GM06990 (cell line): Measurements from ENCODE around the gene IRX6.

Source experiments
- DNase-seq: peaks from one replicate; pipeline ENCODE4 v3.0.0-alpha.2; 2011; ENCODE audit not compliant: insufficient read length; ENCODE audit errors: extremely low read depth
- H3K27me3 ChIP-seq: replicated peaks from 2 replicates; pipeline ENCODE4 v1.6.0; 2011; ENCODE audit warnings: low read length; ENCODE audit not compliant: control insufficient read depth, insufficient read depth
- H3K36me3 ChIP-seq: 2 replicates; pipeline ENCODE4 v1.5.1; 2011; ENCODE audit warnings: low read length; ENCODE audit not compliant: control insufficient read depth, insufficient read depth
- H3K4me3 ChIP-seq: replicated peaks from 2 replicates; pipeline ENCODE4 v1.5.1; 2011; ENCODE audit warnings: low read depth, mild to moderate bottlenecking, control low read depth, low read length
- TF ChIP-seq, protein P1 (sequence below): IDR thresholded peaks from 2 replicates; pipeline ENCODE4 v1.5.1; 2011; ENCODE audit warnings: low read length, control low read depth, mild to moderate bottlenecking, inconsistent platforms; ENCODE audit not compliant: insufficient read depth, poor library complexity, severe bottlenecking

Gene IRX6

DNA sequence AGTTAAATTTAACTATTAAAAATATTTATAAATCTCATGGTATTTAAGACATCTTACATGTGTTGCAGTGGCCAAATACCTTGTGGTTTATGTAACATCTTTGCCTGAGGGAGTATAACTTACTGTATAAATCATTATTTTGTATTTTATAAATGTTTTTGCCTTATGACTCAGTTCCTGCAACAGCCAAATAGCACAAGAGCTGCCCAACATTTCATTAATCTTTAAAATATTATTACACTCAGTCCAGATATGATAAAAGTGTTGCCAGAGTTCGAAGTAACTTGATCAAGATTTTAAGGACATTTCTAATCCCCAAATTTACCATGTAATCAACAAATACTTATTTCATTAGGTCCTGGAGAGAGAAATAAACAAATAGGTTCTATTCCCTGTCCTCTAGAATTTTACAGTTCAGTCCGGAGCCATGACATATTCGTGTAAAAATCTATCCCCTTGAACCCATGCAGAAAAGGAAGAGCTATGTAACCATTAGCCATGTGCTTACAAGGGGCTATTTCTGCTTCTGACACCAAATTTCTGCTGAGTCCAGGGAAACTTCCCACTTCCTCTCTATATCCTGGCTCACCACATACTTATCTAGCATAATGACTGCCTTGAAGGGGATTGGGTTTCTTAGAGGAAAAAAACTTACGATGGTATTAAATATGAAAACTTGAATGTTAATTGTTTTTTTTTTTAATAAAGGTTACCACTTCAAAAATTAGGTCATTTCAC is 44.0 kb downstream of the IRX6 start:
- TF ChIP-seq, protein P1, sequence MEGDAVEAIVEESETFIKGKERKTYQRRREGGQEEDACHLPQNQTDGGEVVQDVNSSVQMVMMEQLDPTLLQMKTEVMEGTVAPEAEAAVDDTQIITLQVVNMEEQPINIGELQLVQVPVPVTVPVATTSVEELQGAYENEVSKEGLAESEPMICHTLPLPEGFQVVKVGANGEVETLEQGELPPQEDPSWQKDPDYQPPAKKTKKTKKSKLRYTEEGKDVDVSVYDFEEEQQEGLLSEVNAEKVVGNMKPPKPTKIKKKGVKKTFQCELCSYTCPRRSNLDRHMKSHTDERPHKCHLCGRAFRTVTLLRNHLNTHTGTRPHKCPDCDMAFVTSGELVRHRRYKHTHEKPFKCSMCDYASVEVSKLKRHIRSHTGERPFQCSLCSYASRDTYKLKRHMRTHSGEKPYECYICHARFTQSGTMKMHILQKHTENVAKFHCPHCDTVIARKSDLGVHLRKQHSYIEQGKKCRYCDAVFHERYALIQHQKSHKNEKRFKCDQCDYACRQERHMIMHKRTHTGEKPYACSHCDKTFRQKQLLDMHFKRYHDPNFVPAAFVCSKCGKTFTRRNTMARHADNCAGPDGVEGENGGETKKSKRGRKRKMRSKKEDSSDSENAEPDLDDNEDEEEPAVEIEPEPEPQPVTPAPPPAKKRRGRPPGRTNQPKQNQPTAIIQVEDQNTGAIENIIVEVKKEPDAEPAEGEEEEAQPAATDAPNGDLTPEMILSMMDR: no peak
- Histone ChIP-seq H3K4me3 (no peak overlapping the region), H3K27me3 (peaks cover 2% of the 10 kb centered on the region), H3K36me3 (no peaks in the 10 kb centered on the region)
- DNase-seq: no peak

DNA sequence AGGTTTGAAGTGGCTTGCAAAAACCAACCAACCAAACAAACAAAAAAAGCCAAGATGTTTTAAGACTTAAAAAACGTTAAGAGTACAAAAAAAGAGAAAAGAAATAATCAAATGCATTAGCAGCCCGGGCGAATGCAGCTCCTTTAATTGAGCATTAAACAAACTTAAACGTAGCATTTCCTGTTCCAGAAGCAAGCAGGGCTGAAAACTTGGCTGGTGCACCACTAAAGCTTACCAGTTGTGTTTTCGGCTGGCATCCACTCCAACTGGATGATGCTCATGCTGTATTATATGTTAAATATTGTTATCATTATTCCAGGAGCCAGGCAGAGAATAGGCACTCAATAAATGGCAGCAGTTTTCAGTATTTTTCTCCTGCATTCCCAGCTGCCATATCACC is 45.1 kb downstream of the IRX6 start:
- no peaks in the 10 kb centered on the region for H3K36me3 ChIP-seq
- peaks cover 2% of the 10 kb centered on the region for H3K27me3 ChIP-seq
- DNase-seq: no peak
- TF ChIP-seq, protein P1: no peak
- no peak overlapping the region for H3K4me3 ChIP-seq

DNA sequence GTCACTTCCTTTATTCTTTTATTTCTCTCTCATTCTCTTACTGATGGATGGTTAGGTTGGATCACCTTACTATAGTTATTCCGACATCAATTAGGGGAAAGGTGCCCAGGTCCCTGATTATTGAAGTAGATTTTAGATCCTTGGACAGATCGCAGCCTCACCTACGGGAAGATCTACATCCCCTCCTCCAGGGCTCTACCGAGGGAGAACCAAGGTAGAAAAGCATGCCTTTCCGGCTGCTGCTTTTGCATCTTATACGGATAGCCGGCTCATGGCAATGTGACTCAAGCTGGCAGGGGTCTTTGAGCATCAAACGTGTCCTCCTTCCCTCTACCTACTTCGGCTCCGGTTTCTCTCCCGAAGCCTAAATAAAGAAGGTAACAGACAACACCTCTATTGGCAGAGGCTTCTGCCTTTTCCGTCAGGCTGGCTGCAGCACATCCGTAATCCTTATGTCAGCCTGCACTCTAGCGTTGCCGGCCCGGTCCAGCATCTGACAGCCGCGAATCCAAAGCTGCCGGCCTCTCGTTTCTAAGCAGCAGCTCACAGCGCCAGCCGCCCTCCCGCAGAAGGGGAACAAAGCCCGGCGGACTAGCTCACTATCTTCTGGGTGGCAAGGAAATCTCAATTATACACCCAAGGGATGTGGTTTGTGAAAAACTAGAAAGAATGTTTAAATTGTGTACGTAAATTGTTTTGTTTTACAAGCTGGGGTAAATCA is 46.9 kb downstream of the IRX6 start:
- TF ChIP-seq, protein P1: no peak
- peak; percentile 12 for DNase-seq
- no peak overlapping the region for H3K4me3 ChIP-seq
- H3K36me3 ChIP-seq: no peaks in the 10 kb centered on the region
- peaks cover 2% of the 10 kb centered on the region for H3K27me3 ChIP-seq

DNA sequence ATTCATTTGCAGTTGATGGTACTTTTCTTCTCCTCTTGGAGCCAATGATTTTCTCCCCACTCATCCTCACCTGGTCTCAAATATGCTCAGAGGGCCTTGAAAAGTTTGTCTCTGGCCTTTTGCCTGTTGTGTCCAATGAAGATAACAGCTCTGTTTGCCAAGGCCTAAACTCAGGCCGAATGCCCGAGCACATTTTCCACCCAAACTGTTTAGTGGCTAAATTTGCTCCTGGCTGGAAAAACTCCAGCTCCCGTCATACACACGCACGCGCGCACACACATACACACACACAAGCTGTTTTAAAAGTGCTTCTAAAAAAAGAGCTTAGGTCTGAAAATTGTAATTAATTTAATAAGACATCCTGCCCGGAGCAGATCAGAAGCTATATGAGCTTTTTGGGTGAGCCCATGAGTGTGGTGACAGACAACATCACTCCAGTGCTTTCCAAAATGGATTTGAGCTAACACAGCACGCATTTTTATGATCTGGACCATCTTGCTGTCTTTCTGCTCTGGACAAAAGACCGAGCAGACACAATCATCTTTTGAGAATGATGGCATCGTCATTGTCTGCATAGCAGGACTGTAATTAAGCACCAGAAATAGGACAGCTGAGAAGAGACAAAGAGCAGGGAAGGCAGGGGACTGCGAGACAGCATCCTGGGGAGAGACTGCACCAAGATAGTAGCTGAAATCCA is 48.9 kb downstream of the IRX6 start:
- H3K27me3 ChIP-seq: peaks cover 2% of the 10 kb centered on the region
- TF ChIP-seq, protein P1: no peak

DNA sequence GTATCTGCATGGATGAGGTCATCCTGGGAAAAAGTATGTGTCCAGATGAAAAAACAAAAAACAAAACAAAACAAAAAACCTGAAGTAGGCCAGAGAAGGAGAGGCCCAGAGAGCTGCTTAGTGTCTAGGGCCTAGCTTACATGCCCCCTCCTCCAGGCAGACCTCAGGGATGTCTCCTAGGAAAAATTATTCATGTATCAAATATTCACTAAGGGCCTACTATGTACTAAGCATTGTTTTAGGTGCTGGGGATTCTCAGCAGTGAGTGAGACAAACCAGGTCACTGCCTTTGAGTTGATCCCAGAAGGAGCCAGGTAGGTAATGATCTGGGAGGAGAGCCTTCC is 49.5 kb downstream of the IRX6 start:
- peaks cover 2% of the 10 kb centered on the region for H3K27me3 ChIP-seq
- H3K36me3 ChIP-seq: no peaks in the 10 kb centered on the region
- TF ChIP-seq, protein P1: no peak
- no peak for DNase-seq
- H3K4me3 ChIP-seq: no peak overlapping the region

More for the DNA sequence above, 48.9 kb downstream of the IRX6 start:
- no peak for DNase-seq
- Histone ChIP-seq H3K36me3 (no peaks in the 10 kb centered on the region), H3K4me3 (no peak overlapping the region)
